Gastroesophageal sphincter (tissue), 4 donors: ENCODE measurements around the gene PPFIA1. TPM values are rescaled to one million over a fixed set of nuclear protein-coding genes. Genes with fewer than 3 reads are reported as not detected.

Source experiments
- ATAC-seq: fragments of 150-250 bp; one replicate; pipeline ENCODE4 v1.9.1; 2016; ENCODE audit warnings: mild to moderate bottlenecking, moderate library complexity
- H3K27ac ChIP-seq, 4 donors: fragments of 200-600 bp; sonication (generic) in 3 of 4; 1 replicate in 3 of 4; 2 replicates in 1 of 4; pipeline ENCODE4 v1.5.1; 2016 to 2019
- H3K27me3 ChIP-seq: fragments of 200-600 bp; sonication (generic); one replicate; pipeline ENCODE4 v1.5.1; 2019
- H3K36me3 ChIP-seq, 2 donors: fragments of 200-600 bp; sonication (generic); one replicate each; pipeline ENCODE4 v1.5.1; 2019; ENCODE audit warnings: control low read depth in 1 of 2
- H3K4me1 ChIP-seq, 3 donors: fragments of 200-600 bp; sonication (generic); 1 replicate in 2 of 3; 2 replicates in 1 of 3; pipeline ENCODE4 v1.5.1; 2016 to 2019; ENCODE audit warnings: control low read depth in 2 of 3
- H3K4me3 ChIP-seq, 2 donors: fragments of 200-600 bp; sonication (generic); one replicate each; pipeline ENCODE4 v1.5.1; 2019; ENCODE audit warnings: mild to moderate bottlenecking in 1 of 2, moderate library complexity in 1 of 2
- H3K9me3 ChIP-seq, 3 donors: fragments of 200-600 bp; sonication (generic); one replicate each; pipeline ENCODE4 v1.5.1; 2017 to 2019; ENCODE audit warnings: control low read depth in 2 of 3
- CTCF ChIP-seq, 4 experiments: fragments of 200-600 bp in 2 of 4; fragments of 450-650 bp in 2 of 4; sonication (generic) in 1 of 4; IDR thresholded peaks; one replicate each; pipeline ENCODE4 v1.5.1; 2017 to 2019; ENCODE audit warnings: antibody characterized with exemption in 4 of 4, mild to moderate bottlenecking in 2 of 4, moderate library complexity in 2 of 4
- EP300 ChIP-seq: sonication (generic); formaldehyde crosslinking; IDR thresholded peaks from one replicate; pipeline ENCODE4 v1.6.1; 2017; ENCODE audit warnings: antibody characterized with exemption, mild to moderate bottlenecking
- POLR2A ChIP-seq, 2 donors: fragments of 450-650 bp; IDR thresholded peaks; one replicate each; pipeline ENCODE4 v1.6.1; 2017; ENCODE audit warnings: antibody characterized with exemption in 2 of 2, mild to moderate bottlenecking in 2 of 2, moderate library complexity in 1 of 2
- POLR2AphosphoS5 ChIP-seq: sonication (generic); formaldehyde crosslinking; IDR thresholded peaks from one replicate; pipeline ENCODE4 v1.6.1; 2017; ENCODE audit warnings: antibody characterized with exemption
- WGBS, 2 donors: methylation state at CpG; one replicate each; pipeline ENCODE4 v1.1.5; 2018; ENCODE audit warnings: low coverage in 1 of 2; 5-methylcytosine and 5-hydroxymethylcytosine counted together
- total RNA-seq, 4 donors: library from RNA; depleted of rRNA; stranded (reverse); fragments of >200 nt; gene quantifications; one replicate each; pipeline ENCODE4 v1.1.0, GENCODE V29; 2016

Gene PPFIA1
- total RNA-seq, 4 donors from 2014 or later = 54.3 to 68.8 (median 61.5) TPM

DNA sequence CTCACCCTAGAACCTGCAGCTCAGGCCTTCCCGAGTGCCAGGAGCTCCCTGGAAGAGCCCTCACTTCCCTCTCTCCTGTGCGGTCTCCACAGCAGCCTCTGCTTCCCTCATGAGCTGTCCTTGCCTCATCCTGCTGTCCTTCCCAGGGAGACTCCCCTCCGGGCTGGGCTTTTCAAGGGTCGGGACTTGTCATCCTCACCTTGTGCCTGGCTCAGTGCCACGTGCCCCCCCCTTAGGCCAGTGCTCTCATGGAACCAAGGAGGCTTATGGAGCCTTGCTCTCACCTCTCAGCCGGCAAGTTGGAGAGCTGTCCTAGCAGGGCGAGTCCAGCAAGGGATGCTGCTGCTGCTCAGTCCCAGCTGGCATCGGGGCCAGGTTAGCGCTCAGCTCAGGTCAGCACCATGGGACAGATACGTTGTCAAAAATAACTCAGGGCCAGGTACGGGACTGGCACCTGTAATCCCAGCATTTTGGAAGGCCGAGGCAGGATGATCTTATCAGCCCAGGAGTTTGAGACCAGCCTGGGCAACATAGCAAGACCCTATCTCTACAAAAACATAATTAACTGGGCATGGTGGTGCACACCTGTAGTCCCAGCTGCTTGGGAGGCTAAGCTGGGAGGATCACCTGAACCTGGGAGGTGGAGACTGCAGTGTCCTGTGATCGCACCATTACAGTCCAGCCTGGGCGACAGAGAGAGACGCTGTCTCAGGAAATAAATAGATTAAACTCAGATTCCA is 141.4 kb downstream of the PPFIA1 start:
- Histone ChIP-seq H3K4me3 (no peak overlapping the region), H3K4me1 (peaks cover 0 to 4% (median 0%) of the 10 kb centered on the region in 3 donors), H3K27ac (no peak overlapping the region), H3K27me3 (no peaks in the 10 kb centered on the region), H3K36me3 (peaks cover 0 to 100% of the 10 kb centered on the region in 2 donors), H3K9me3 (no peaks in the 10 kb centered on the region)
- peak; percentile 5 for ATAC-seq
- 90 to 98% methylated on average over 4 to 6 of the region's 15 CpGs for WGBS, 2 donors
- TF ChIP-seq POLR2A (IDR thresholded peaks at IDR 0.05) (no peak), POLR2AphosphoS5 (no peak), EP300 (no peak), CTCF (IDR thresholded peaks at IDR 0.05) (no peak)

GRCh38 chr11:70413151-70413550 is 142.7 kb downstream of the PPFIA1 start:
- Histone ChIP-seq H3K4me1 (peaks cover 0 to 4% (median 0%) of the 10 kb centered on the region in 3 donors), H3K27me3 (no peaks in the 10 kb centered on the region), H3K4me3 (no peak overlapping the region), H3K27ac (no peak overlapping the region), H3K36me3 (peaks cover 0 to 100% of the 10 kb centered on the region in 2 donors), H3K9me3 (no peaks in the 10 kb centered on the region)
- no peak for ATAC-seq
- TF ChIP-seq POLR2A (IDR thresholded peaks at IDR 0.05) (no peak), POLR2AphosphoS5 (no peak), CTCF (IDR thresholded peaks at IDR 0.05) (no peak), EP300 (no peak)
- WGBS, 2 donors = 92% methylated on average over 4 of the region's 10 CpGs; no CpG with 5 or more reads in 1 of the 2 donors

DNA sequence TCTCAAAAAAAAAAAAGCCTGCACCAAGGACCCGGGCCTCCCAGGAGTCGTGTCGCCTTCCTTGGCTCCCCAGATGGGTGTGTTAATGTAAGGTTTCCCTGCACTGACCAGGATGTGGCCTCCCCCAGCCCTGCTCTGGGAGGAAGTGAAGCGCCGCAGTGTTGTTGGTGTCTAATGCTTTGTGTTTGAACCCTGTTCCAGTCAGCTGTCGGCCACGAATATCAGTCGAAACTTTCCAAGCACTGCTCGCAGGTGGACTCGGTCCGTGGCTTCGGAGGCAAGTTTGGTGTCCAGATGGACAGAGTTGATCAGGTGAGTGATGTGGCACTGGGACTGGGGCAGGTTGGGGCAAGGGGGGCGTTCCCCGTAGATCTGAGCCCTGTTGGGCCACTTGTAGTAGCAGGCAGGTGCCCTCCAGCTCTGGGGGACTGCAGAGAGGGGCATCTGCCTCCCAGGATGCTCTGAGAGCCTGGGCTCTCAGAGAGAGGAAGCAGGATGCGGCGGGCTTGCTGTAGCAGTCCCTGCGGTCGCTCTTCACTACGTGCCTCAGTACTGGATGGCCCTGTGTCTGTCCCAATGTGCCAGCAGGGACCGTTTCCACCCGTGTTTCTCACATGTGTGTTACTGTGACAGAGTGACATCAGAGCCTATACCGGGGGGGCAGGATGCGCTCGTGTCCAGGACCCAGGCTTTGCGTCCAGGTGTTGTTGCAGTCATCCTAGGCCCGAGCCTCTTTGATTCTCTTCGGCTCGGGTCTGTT is 144.0 kb downstream of the PPFIA1 start:
- no peak for ATAC-seq
- H3K36me3 ChIP-seq = peaks cover 0 to 100% of the 10 kb centered on the region in 2 donors
- peaks cover 0 to 4% (median 0%) of the 10 kb centered on the region in 3 donors for H3K4me1 ChIP-seq
- WGBS, 2 donors = 78 to 85% methylated on average over 10 to 12 of the region's 28 CpGs
- TF ChIP-seq CTCF (IDR thresholded peaks at IDR 0.05) = no peak
- no peak for TF ChIP-seq POLR2AphosphoS5
- no peak for TF ChIP-seq EP300
- no peak for TF ChIP-seq POLR2A (IDR thresholded peaks at IDR 0.05)
- H3K9me3 ChIP-seq = no peaks in the 10 kb centered on the region
- peak overlapping the region in 1 of 4 donors; percentile 30 for H3K27ac ChIP-seq
- H3K27me3 ChIP-seq = no peaks in the 10 kb centered on the region
- no peak overlapping the region for H3K4me3 ChIP-seq

- H3K9me3 ChIP-seq = no peaks in the 10 kb centered on the region
- H3K27me3 ChIP-seq = no peaks in the 10 kb centered on the region
- no peak for ATAC-seq
- H3K4me3 ChIP-seq = no peak overlapping the region
- peak overlapping the region in 1 of 4 donors; percentile 30 for H3K27ac ChIP-seq
- TF ChIP-seq CTCF (IDR thresholded peaks at IDR 0.05) (peak in 1 of 4 experiments; percentile 42), EP300 (no peak), POLR2A (IDR thresholded peaks at IDR 0.05) (no peak), POLR2AphosphoS5 (peak; percentile 56)
- peaks cover 0 to 4% (median 0%) of the 10 kb centered on the region in 3 donors for H3K4me1 ChIP-seq
- WGBS, 2 donors = 29 to 86% methylated on average over 1 to 3 of the region's 10 CpGs
- H3K36me3 ChIP-seq = peaks cover 0 to 100% of the 10 kb centered on the region in 2 donors
These were observed 144.7 kb downstream of the PPFIA1 start for GRCh38 chr11:70415191-70415590.
